Mesenteric fat pad (tissue), 1 donor: Measurements from ENCODE around the gene CISTR. TPM values are rescaled to one million over a fixed set of nuclear protein-coding genes. Genes with fewer than 3 reads are reported as not detected.
"Not testable (repeated sequence)": the region's sequence is repeated elsewhere in the genome, so short reads cannot be mapped to it uniquely, and the experiment has no call there.

Experiments used
- DNase-seq: peaks from one replicate; pipeline ENCODE4 v3.0.0-alpha.2; 2020; ENCODE audit warnings: low spot score
- long read RNA-seq: library from polyadenylated mRNA; unstranded; transcript quantifications from one replicate; pipeline ENCODE4 v2.0.0, GENCODE V29; 2020
- total RNA-seq: library from RNA; stranded (reverse); fragmentation: NEBNext Ultra II Directional; extraction: Animal tissue kit (Norgen Biotek cat#: 25700); gene quantifications from one replicate; pipeline ENCODE4 v1.2.1, GENCODE V29; 2021
- donor health status: DM: yes; HTN: yes; CAD: no.

CISTR gene
- total RNA-seq = not detected
- long read RNA-seq = 0 reads

DNA sequence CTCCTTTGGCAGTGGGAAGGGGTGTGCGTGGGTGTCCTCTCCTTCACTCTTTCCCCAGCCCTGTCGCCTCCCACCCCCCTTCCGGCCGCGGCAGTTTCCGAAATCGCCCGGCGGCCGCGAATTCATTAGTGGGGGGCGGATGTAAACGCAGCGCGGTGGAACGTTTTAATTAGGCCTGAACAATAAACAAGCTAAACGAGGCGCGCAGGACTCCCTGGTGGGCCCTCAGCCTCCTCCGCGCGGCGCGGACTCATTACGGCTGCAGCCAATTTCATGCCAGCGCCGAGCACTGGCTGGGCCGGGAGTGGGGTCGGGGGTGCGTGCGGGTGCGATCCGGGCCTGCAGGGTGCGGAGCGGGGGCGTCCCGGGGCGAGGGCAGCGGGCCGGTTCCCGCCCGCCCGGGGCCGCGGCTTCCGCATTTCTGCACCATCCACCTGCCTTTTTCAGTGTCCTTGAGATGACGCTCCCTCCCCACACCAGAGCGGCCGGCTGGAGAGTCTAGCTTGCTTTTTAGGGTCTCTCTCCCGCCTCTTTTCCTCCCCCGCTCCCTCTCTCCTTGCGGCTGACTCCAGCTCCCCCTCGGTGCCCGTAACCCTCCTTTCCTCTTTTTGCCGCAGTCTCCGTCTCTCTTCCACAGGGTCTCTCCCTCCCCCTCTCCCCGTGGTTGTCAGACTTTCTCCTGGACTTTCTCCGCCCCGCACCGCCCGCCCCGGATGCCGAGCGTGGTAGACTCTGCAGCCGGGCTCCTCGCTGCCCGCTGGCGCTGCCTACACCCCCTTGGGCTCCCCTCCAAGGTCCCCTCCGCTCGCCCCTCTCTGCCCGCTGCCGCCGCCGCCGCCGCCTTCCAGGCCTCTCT is at the start of gene CISTR:
Gene CISTR, minus strand, starts transcription at position 644 of the 856 bp plus-strand sequence.
- no peak for DNase-seq

DNA sequence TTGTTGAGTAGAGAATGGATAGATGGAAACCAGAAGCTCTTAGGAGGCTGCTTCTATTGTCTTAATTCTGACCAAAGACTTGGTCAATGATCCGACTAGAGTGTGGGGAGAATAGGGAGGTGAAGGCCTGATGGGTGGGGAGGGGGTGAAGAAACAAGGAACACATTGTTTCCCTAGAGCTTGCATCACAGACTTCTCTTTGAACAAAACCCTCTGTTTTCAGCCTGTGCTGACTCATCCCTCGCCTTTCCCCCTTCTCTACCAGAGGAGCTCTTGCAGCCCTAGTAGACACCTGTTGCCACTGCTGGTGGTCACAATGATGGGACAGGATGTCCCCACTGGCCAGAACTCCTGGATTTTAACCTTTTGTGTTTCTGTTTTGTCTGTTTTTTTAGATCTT is 46.8 kb upstream of the CISTR start:
- no peak for DNase-seq

DNA sequence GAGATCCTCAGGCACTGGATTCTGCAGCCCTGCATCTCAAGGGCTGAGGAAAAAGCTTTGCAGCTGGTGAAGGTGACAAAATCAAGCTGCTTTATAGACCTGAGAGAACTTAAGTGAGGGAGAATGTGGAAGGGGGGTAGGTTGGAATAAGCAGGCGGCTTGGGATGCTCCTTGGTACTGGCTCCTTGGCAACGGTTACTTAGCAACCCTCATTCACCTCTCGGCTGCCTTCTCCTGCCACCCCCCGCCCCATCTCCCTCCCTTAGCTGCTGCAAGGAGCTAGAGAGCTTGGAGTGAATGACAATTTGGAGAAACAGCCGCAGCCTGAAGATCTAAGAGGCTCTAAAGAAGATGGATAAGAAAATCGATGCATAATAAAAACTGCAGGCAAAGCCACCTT is 44.1 kb upstream of the CISTR start:
- DNase-seq = no peak

- DNase-seq = no peak
Measured at GRCh38 chr12:53793221-53793620, 41.4 kb upstream of the CISTR start.

GRCh38 chr12:53791735-53792326 is 40.1 kb upstream of the CISTR start:
- no peak for DNase-seq

GRCh38 chr12:53789570-53789969 is 37.8 kb upstream of the CISTR start:
- DNase-seq = no peak

DNA sequence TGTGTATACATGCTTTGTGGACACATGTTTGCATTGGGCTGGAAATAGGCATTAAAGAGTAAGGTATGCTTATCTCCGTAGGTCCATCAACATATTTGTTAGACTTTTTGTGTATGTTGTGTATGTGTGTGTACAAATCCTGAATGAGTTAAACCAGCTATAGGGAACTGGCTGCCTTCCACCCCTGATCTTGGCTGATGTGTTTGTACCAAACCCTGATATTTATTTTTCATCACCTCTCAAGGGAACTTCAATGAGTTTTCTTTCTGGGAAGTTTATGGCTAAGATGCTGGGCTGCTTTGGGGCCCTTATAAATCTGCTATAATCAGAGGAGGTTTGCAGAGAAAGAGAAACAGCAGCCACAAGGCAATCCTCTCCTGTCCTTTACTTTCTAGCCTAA is 37.1 kb upstream of the CISTR start:
- DNase-seq = no peak

DNA sequence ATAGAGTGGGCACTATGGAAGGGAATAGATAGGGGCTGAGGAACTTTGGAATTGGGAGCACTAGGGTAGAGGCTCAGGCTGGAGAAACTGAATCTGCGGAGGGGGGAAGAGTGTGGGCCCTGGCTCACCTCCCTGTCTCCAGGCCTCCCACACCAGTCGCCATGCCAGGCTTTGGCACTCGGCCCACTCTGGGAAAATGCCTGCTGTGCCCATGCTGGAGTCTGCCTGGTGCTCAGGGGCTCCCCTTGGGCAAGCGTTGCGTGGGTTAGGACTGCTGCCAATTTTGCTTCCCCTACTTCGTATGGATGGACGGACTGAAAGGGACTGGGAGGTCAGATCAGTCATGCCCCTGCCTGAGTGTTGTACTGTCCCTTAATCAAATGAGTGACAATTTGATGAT is 34.6 kb upstream of the CISTR start:
- DNase-seq = no peak

DNA sequence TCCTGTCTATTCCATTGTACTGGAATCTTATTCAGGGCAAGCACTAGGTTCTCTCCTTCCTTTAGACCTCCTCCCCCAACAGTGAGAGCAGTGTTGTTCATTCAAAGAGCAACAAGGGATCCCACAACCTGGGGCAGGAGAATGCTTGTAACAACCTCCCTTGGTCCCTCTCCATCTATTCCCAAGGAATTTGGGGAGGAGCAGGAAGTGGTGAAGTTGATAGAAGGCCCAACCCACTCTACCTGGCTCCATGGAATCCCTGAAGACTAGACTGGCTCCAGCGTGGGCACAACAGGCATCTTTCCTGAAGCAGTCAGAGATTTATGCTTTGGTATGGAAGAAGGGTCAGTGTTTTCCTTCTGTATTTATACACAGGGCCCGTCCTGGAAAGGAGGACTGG is 33.4 kb upstream of the CISTR start:
- DNase-seq = no peak

DNA sequence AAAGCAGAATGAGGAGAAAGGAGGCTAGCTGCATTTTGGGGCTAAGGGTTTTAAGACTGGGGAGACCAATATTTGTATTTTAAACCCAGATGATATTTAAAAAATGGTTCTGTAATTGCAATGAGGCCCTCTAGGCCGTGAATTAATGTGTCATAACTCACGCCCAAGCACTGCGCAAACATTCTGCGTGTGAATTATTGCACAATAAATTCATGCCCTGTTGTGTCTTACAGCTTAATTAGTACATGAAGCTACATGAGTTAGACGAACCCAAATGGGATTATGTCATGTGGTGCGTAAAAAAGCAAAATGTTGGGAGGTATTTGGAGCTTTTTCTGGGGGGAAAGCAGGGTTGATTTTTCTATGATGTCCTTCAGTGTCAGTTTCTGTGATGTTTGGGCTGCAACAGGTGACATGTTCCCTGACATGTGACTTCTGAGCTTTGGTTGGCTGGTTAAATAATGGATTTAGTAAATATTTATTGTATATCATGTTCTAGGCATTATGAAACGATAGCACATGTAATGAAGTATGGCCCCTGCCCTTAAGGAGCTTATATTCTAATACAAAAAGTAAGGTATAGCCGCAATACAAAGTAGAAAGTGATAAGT is 30.4 kb upstream of the CISTR start:
- no peak for DNase-seq

DNA sequence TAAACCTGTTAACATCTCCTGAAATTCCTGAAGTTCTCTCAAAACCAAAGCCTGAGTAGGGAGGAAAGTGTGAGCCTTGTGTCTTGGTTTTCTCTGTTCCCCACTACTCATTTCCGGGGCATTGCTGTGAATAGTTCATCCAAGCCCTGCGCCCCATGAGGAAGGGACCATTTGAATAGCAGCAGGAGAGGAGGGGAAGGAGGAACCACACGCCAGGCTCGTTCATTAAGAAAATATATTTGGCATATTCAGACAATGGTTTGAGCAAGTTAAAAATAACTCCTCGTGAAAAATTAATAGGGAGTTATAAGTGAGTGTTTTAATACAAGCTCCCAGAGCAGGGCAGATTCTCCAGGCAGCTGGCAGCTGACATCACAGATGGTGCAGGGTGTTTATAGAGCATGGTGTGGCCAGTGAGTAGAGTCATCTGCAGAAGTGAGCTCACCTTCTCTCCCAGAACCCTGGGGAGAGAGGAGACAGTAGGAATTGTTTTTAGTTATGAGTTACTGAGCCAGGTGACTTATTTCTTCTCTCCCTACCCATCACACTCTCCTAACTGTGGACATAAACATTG is 29.5 kb upstream of the CISTR start:
- DNase-seq = no peak

DNA sequence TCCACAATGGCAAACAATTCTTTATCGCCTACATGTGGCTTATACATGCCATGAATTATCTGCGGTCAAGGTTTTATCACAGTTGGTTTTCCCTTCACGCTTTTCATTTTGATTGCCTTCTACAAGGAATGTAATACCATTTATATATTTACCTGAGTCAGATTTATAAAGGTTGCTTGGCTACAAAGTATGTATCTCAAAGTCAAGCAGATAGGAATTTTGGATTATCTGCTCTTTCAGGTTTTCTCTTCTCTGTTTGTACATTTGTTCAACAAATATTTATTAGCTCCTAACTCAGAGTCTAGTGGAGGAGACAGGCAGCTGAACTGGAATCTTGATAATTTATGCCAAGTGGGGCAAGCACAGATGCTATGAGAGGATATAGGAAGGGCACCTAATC is 28.5 kb upstream of the CISTR start:
- no peak for DNase-seq

DNA sequence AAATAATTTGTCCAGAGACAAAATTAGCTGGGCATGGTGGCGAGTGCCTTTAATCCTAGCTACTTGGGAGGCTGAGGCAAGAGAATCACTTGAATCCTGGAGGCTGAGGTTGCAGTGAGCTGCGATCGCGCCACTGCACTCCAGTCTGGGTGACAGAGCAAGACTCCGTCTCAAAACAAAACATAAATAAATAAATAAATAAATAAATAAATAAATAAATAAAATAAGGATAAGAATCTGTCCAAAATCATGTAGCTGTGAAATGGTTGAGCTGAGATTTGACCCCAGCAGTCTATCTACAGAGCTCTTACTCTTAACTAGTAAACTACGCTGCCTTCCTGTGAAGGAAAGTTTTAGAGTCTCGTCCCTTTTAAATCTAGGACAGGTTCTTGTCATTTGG is 27.9 kb upstream of the CISTR start:
- not testable (repeated sequence) for DNase-seq

DNA sequence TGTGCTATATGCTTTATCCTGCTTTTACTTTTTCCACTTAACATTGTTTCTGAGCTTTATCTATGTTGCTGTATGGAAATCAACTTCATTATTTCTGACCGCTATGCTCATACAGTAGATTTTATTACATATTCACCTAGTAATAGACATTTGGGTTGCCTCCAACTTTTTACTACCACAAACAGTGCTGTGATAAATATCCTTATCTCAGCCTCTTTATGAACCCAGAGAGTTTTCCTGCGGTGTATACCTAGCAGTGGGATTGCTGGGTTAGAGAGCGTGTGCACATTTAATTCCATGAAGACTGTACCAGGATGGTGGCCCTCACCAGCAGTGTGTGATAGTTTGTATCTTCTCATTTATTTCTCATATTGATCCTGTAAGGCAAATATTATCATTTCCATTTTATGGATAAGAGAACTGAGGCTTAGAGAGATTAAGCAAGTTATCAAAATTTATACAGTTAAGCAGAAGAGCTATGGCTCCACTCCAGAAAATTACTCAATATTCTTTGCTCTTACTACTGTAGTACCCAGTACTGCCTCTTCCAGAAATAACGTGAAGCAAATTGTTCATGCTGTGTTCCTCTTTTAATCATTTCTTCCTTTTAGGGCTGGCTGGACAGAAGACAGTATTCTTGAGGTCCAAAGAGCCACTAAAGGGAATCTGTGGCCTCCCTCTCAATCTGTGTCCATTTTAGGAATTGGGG is 26.3 kb upstream of the CISTR start:
- DNase-seq = no peak

DNA sequence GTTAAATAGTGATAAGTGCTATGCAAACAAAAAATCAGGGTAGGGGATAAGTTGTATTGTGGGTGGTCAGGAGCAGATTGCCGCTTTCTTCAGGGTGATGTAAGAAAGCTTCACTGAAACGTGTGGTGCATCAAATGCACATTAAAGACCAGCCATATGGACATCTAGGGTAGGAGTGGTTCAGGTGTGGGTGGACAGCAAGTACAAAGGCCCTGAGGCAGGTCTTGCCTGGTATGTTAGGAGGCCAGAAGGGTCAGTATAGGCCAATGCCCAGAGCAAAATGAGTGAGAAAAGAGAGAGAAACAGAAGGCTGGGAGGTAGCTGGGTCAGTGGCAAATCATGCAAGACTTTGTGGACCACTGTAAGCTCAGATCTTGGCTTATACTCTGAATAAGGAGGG is 25.6 kb upstream of the CISTR start:
- DNase-seq = no peak

DNA sequence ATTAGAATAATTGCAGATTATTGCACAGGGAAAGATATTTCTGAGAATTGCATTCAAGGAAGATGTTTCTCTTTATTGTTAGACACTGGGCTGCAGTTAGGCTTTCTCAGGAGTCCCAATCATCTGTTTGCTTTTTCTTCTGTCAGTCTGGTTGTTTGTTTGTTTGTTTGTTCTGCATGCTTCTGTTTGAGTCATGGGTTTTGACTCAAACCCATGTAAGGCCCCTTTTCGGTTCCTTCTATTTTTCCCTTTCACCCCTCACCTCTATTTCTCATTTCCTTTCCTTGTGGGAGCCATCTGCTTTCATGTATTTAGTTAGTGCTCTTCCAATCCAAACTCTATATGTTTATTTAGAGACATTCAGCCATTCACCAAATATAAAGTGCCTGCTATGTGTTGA is 25.1 kb upstream of the CISTR start:
- DNase-seq = no peak

DNA sequence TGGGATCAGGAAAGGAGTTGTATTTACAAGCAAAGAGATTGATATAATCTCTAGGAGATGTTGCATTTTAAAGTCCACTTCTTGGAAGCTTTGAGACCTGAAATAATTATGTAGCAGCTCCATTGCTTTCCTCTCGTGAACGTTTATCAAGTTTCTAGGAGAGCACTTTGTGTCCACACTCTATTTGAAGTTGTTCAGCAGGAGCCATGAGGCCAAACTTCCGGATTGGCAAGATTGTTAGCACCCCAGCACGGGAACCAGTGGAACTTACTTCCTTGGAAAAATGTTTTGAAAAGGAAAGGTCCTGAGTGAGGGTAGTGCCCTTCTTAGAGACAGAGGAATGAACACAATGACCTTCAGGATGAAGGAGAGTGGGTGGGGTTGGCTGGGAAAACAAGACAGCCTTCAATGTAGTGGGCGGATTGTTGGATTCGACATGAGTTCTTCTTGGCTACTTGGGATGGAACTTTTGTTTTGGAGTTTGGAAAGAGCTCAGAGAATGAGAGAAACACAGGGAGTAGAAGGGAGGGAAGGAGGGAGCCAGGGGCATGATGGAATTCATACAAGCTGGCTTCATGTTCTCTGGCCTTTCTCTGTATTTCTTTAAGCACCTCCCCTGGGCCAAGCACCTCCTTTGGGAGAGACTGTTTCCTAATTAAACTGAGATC is 23.8 kb upstream of the CISTR start:
- DNase-seq = no peak

- no peak for DNase-seq
Measured at GRCh38 chr12:53770281-53770680, 18.5 kb upstream of the CISTR start.

DNA sequence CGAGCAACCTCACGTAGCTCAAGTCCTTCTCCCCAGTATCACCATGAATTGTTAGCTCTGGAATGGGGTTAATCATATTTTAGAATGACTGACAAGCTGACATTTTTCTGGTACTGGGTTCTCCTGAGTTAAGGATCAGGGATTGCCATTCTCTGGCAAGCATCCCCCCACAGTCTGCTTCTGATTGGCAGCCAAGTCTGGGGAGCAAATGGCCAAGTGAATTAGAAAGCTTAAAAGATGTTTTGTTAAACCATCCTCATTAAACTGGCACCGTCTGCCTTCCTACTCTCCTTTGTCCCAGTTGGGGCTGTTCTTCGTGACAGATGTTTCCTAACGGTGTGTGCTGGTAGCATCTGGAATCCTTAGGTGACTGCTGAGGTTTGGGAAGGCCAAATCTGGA is 17.2 kb upstream of the CISTR start:
- DNase-seq = no peak

GRCh38 chr12:53766881-53767280 is 15.1 kb upstream of the CISTR start:
- no peak for DNase-seq

GRCh38 chr12:53765891-53766290 is 14.1 kb upstream of the CISTR start:
- no peak for DNase-seq
